Panc1 (cell line): ENCODE data around the gene EPYC. TPM values are rescaled to one million over a fixed set of nuclear protein-coding genes. Genes with fewer than 3 reads are reported as not detected.

Experiments used
- ATAC-seq: fragments of 200-7000 bp; cut with Tn5 transposase; 2 replicates; pipeline ENCODE4 v1.9.1; 2020; ENCODE audit warnings: mild to moderate bottlenecking, moderate library complexity
- BruUV-seq: library from RNA; stranded (reverse); fragments of 400-500 nt; replicated peaks from 2 replicates; lab custom pipeline; 2021; lab: Mats Ljungman, UMichigan
- CTCF ChIA-PET: fragments of 300-600 bp; sonication (Branson Sonifier 250); formaldehyde crosslinking; loops from one replicate; lab custom pipeline; 2022; ENCODE audit warnings: antibody characterized with exemption; lab: Charles Lee
- POLR2A ChIA-PET: fragments of 300-600 bp; sonication (Branson Sonifier 250); formaldehyde crosslinking; loops from one replicate; lab custom pipeline; 2022; ENCODE audit warnings: antibody characterized with exemption; lab: Charles Lee
- DNase-seq: peaks from one replicate; pipeline ENCODE4 v3.0.0-alpha.2; 2010; ENCODE audit warnings: low read depth, low spot score
- H3K27ac ChIP-seq: 2 replicates; pipeline ENCODE4 v1.5.1; 2011; ENCODE audit warnings: mild to moderate bottlenecking, low read length, inconsistent platforms
- H3K27me3 ChIP-seq: fragments of 200-500 bp; sonication (Bioruptor generic); 2 replicates; pipeline ENCODE4 v1.6.0; 2014; ENCODE audit warnings: low read length, inconsistent platforms; ENCODE audit not compliant: control insufficient read depth, insufficient read depth
- H3K36me3 ChIP-seq: fragments of 200-500 bp; sonication (Bioruptor generic); 2 replicates; pipeline ENCODE4 v1.5.1; 2014; ENCODE audit warnings: inconsistent platforms, mild to moderate bottlenecking, low read length, moderate library complexity; ENCODE audit not compliant: control insufficient read depth, insufficient read depth
- H3K4me1 ChIP-seq: 2 replicates; pipeline ENCODE4 v1.5.1; 2011; ENCODE audit warnings: inconsistent platforms, mild to moderate bottlenecking, low read length, moderate library complexity; ENCODE audit not compliant: control insufficient read depth, insufficient read depth
- H3K4me3 ChIP-seq, 2 experiments: 2 replicates each; pipeline ENCODE4 v1.5.1; 2011 to 2012; ENCODE audit warnings: low read depth in 2 of 2, low read length in 2 of 2, mild to moderate bottlenecking in 2 of 2, inconsistent platforms in 1 of 2, moderate library complexity in 1 of 2
- H3K9me3 ChIP-seq: fragments of 200-500 bp; sonication (Bioruptor generic); 2 replicates; pipeline ENCODE4 v1.5.1; 2014; ENCODE audit warnings: low read depth, mild to moderate bottlenecking, inconsistent platforms, low read length, moderate library complexity; ENCODE audit not compliant: control insufficient read depth, insufficient read depth
- CTCF ChIP-seq: fragments of 450-650 bp; IDR thresholded peaks from 2 replicates; pipeline ENCODE4 v1.5.1; 2017; ENCODE audit warnings: mild to moderate bottlenecking
- POLR2AphosphoS5 ChIP-seq: IDR thresholded peaks from 2 replicates; pipeline ENCODE4 v1.6.1; 2012; ENCODE audit warnings: mild to moderate bottlenecking, low read depth, low read length, moderate library complexity
- REST ChIP-seq, 2 experiments: IDR thresholded peaks; 2 replicates each; pipeline ENCODE4 v1.6.1; 2011 to 2012; ENCODE audit warnings: low read depth in 2 of 2, control low read depth in 1 of 2, low read length in 1 of 2, mild to moderate bottlenecking in 1 of 2, moderate library complexity in 1 of 2; ENCODE audit not compliant: insufficient read depth in 1 of 2
- SIN3A ChIP-seq: IDR thresholded peaks from 2 replicates; pipeline ENCODE4 v1.6.1; 2012; ENCODE audit warnings: low read depth, mild to moderate bottlenecking, low read length, moderate library complexity, borderline replicate concordance; ENCODE audit not compliant: insufficient read depth
- TCF7L2 ChIP-seq: IDR thresholded peaks from 2 replicates; pipeline ENCODE4 v1.6.1; 2011; ENCODE audit warnings: mild to moderate bottlenecking, low read depth, low read length, inconsistent platforms
- in situ Hi-C: cut with HindIII; loops from 2 replicates; pipeline ENCODE4 v1.10.0; 2016; ENCODE audit warnings: low sequenced_read_pairs, low pct_unique_long_range_greater_than_20kb
- intact Hi-C: fragments of 100-400 bp; cut with micrococcal nuclease; formaldehyde crosslinking; loops from one replicate; pipeline ENCODE4 v1.10.0; 2022; ENCODE audit not compliant: unreplicated experiment
- total RNA-seq: library from RNA; stranded (reverse); gene quantifications from one replicate; pipeline ENCODE4 v1.2.1, GENCODE V29; 2021; ENCODE audit not compliant: unreplicated experiment

Gene EPYC
- total RNA-seq, 1 experiment from 2014 or later, result not detected

GRCh38 chr12:90974286-90974685 is 30.5 kb downstream of the EPYC start:
- H3K4me3 ChIP-seq, result no peak overlapping the region
- no peaks in the 10 kb centered on the region for H3K27me3 ChIP-seq
- no peaks in the 10 kb centered on the region for H3K9me3 ChIP-seq
- no peak for ATAC-seq
- TF ChIP-seq SIN3A, result no peak
- no peak for TF ChIP-seq TCF7L2
- TF ChIP-seq POLR2AphosphoS5, result no peak
- no peak for TF ChIP-seq REST (IDR thresholded peaks at IDR 0.05; ENCODE audit: insufficient read depth in 1 of 2, low read depth in 2 of 2, low read length in 1 of 2)
- no peak for TF ChIP-seq CTCF
- no peaks in the 10 kb centered on the region for H3K36me3 ChIP-seq
- in situ Hi-C loops (no loop called here), intact Hi-C loops (no loop called here)
- ChIA-PET POLR2A (no interaction called here), CTCF (no interaction called here)
- H3K27ac ChIP-seq, result no peak overlapping the region
- no peak for DNase-seq
- no peaks in the 10 kb centered on the region for H3K4me1 ChIP-seq
- no TSS peak for BruUV-seq

GRCh38 chr12:90972226-90972625 is 32.5 kb downstream of the EPYC start:
- Histone ChIP-seq H3K27ac (no peak overlapping the region), H3K4me3 (no peak overlapping the region), H3K9me3 (no peaks in the 10 kb centered on the region), H3K27me3 (no peaks in the 10 kb centered on the region), H3K36me3 (no peaks in the 10 kb centered on the region), H3K4me1 (no peaks in the 10 kb centered on the region)
- no peak for DNase-seq
- intact Hi-C loops (no loop called here), in situ Hi-C loops (no loop called here)
- TF ChIP-seq TCF7L2 (no peak), SIN3A (no peak), POLR2AphosphoS5 (no peak), CTCF (no peak)
- POLR2A ChIA-PET, result no interaction called here
- no peak for ATAC-seq
- CTCF ChIA-PET, result no interaction called here
- BruUV-seq, result no TSS peak
